Measurements from ENCODE around the gene RCBTB1. TPM values are rescaled to one million over a fixed set of nuclear protein-coding genes. Genes with fewer than 3 reads are reported as not detected.

Gene RCBTB1
- total and polyA plus RNA-seq, 12 donors = 6.1 to 23.5 (median 18.2) TPM

DNA sequence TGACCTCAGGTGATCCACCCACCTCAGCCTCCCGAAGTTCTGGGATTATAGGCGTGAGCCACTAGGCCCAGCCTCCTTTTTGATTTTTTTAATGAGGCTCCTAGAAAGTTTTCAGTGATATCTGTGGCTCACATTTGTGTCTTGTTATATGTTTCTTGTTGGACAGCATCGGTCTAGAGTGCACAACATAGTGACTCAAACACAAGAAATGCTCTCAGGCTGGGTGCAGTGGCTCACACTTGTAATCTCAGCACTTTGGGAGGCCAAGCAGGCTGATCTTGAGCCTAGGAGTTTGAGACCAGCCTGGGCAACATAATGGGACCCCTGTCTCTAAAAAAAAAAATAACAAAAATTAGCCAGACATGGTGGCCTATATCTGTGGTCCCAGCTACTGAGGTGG, 81.4 kb downstream of the RCBTB1 start:
- WGBS, 2 donors = 97% methylated on average over 3 of the region's 3 CpGs
- H3K9me3 ChIP-seq = no peaks in the 10 kb centered on the region
- DNase-seq (no peak), ATAC-seq (no peak)
- intact Hi-C loops (cut with DNase I) = no loop called here
- H3K4me3 ChIP-seq = no peak overlapping the region
- H3K27me3 ChIP-seq = no peaks in the 10 kb centered on the region
- TF ChIP-seq, protein P1, sequence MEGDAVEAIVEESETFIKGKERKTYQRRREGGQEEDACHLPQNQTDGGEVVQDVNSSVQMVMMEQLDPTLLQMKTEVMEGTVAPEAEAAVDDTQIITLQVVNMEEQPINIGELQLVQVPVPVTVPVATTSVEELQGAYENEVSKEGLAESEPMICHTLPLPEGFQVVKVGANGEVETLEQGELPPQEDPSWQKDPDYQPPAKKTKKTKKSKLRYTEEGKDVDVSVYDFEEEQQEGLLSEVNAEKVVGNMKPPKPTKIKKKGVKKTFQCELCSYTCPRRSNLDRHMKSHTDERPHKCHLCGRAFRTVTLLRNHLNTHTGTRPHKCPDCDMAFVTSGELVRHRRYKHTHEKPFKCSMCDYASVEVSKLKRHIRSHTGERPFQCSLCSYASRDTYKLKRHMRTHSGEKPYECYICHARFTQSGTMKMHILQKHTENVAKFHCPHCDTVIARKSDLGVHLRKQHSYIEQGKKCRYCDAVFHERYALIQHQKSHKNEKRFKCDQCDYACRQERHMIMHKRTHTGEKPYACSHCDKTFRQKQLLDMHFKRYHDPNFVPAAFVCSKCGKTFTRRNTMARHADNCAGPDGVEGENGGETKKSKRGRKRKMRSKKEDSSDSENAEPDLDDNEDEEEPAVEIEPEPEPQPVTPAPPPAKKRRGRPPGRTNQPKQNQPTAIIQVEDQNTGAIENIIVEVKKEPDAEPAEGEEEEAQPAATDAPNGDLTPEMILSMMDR (IDR thresholded peaks at IDR 0.05) = no peak
- peaks cover 0 to 56% (median 0%) of the 10 kb centered on the region in 9 donors for H3K36me3 ChIP-seq
- H3K4me1 ChIP-seq = peaks cover 0 to 25% (median 6%) of the 10 kb centered on the region in 9 donors
- no peak overlapping the region for H3K27ac ChIP-seq

DNA sequence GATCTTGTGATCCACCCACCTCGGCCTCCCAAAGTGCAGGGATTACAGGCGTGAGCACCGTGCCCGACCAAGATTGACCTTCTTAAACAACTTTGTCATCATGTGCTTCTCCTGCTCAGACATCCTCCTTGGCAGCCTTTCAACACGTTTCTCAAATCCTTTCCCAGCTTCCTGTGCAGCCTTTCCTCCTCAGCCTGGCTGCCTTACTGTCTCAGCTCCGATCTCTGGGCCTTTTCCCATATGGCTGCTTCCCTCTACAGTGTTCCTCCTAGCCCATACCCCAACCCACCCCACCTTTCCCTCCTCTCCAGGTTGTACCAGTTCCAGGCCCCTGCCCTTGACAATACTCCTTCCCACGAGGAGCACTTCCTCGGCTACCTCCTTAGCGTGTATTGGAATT, 82.4 kb downstream of the RCBTB1 start:
- TF ChIP-seq, protein P1 (IDR thresholded peaks at IDR 0.05) = no peak

DNA sequence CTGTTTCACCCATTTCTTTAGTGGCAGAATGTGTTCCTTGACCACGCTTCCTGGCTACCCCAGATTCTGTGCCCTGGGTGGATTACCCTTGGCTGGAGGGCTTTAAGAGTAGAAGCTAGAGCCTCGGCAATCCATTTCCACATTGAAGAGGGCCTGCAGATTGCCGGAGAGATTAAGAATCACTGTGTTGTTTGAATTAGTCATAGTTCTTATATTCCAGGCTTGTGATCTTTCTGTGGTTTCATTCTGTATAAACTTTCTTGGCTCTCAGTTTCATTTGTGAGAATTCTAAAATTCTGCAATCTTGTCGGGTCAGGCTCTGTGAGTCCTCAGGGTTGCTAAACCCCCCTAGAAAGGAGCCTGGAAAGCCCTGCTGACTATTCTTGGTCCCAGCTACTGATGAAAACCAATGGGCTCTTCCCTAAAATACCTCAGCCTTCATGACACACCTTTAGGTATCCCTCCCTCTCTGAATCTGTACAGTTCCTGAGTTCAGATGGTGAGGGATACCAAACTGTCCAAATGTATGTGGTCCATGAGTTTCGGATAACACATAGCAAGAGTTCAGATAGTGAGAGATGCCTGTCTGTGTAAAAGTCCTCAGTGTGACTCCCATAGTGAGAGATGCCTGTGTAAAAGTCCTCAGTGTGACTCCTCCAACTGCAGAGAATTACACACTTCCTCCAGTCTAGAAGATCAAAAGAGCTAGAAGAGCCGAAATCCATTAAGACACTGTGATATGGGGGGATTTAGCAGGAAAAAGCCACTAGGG, 85.3 kb downstream of the RCBTB1 start:
- intact Hi-C loops (cut with DNase I) = loop anchor here in 6 of 10 donors (5.0 to 10.0 kb wide), 6 partner anchors 55 to 107 kb away; partner anchors contain the start of genes RCBTB1 (in 3 of the 6), CAB39L (in 1 of the 6) and SETDB2 (in 1 of the 6)
- Histone ChIP-seq H3K4me1 (peaks cover 0 to 45% (median 8%) of the 10 kb centered on the region in 9 donors), H3K27me3 (no peaks in the 10 kb centered on the region), H3K27ac (peak overlapping the region in 2 of 10 donors; percentile 8 to 38), H3K9me3 (no peaks in the 10 kb centered on the region), H3K36me3 (peaks cover 0 to 40% (median 0%) of the 10 kb centered on the region in 9 donors), H3K4me3 (no peak overlapping the region)
- no peak for DNase-seq
- ATAC-seq = no peak
- WGBS, 2 donors = 73 to 87% methylated on average over 6 of the region's 6 CpGs
- TF ChIP-seq, protein P1 (IDR thresholded peaks at IDR 0.05) = no peak

More for the DNA sequence above, 82.4 kb downstream of the RCBTB1 start:
- Histone ChIP-seq H3K9me3 (no peaks in the 10 kb centered on the region), H3K36me3 (peaks cover 0 to 54% (median 0%) of the 10 kb centered on the region in 9 donors), H3K4me3 (no peak overlapping the region), H3K27ac (peak overlapping the region in 3 of 10 donors; percentile 13 to 40 (median 28)), H3K27me3 (no peaks in the 10 kb centered on the region), H3K4me1 (peaks cover 0 to 31% (median 6%) of the 10 kb centered on the region in 9 donors)
- DNase-seq = peak in 1 of 2 donors; percentile 31
- intact Hi-C loops (cut with DNase I) = no loop called here
- peak in 3 of 8 donors; percentile 18 to 62 (median 46) for ATAC-seq
- WGBS, 2 donors = 40 to 42% methylated on average over 9 of the region's 9 CpGs

DNA sequence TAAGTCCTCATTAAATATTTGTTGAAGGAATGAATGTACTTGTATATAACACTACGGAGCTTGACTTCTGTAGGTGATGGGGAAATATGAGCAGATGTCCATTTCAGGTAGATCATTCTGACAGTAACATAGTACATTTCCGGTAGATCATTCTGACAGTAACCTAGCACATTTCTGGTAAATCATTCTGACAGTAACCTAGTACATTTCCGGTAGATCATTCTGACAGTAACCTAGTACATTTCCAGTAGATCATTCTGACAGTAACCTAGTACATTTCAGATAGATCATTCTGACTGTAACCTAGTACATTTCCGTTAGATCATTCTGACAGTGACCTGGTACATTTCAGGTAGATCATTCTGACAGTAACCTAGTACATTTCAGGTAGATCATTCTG, 87.2 kb downstream of the RCBTB1 start:
- intact Hi-C loops (cut with DNase I) = loop anchor here in 6 of 10 donors (5.0 to 10.0 kb wide), 6 partner anchors 53 to 109 kb away; partner anchors contain the start of genes RCBTB1 (in 3 of the 6), CAB39L (in 1 of the 6) and SETDB2 (in 1 of the 6)
- 88 to 92% methylated on average over 4 of the region's 4 CpGs for WGBS, 2 donors
- Histone ChIP-seq H3K4me3 (no peak overlapping the region), H3K4me1 (peaks cover 0 to 53% (median 15%) of the 10 kb centered on the region in 9 donors), H3K36me3 (peaks cover 0 to 31% (median 0%) of the 10 kb centered on the region in 9 donors), H3K9me3 (no peaks in the 10 kb centered on the region), H3K27me3 (no peaks in the 10 kb centered on the region), H3K27ac (peak overlapping the region in 1 of 10 donors; percentile 23)
- TF ChIP-seq, protein P1 (IDR thresholded peaks at IDR 0.05) = no peak
- no peak for DNase-seq
- no peak for ATAC-seq

Data from heart right ventricle (tissue), 16 donors.